Thyroid gland (tissue), 4 donors: Measurements from ENCODE around the gene PLD6. TPM values are rescaled to one million over a fixed set of nuclear protein-coding genes. Genes with fewer than 3 reads are reported as not detected.
"Not testable (repeated sequence)": the region's sequence is repeated elsewhere in the genome, so short reads cannot be mapped to it uniquely, and the experiment has no call there.

Source experiments
- DNase-seq, 2 donors: peaks; one replicate each; pipeline ENCODE4 v3.0.0-alpha.2; 2019
- H3K27ac ChIP-seq, 3 donors: fragments of 200-600 bp; sonication (generic); 1 replicate in 2 of 3; 2 replicates in 1 of 3; pipeline ENCODE4 v1.5.1; 2016 to 2019; ENCODE audit warnings: mild to moderate bottlenecking in 1 of 3, moderate library complexity in 1 of 3
- H3K27me3 ChIP-seq: fragments of 200-600 bp; sonication (generic); one replicate; pipeline ENCODE4 v1.5.1; 2019
- H3K36me3 ChIP-seq, 2 donors: fragments of 200-600 bp; sonication (generic); one replicate each; pipeline ENCODE4 v1.5.1; 2016 to 2019
- H3K4me1 ChIP-seq, 2 donors: fragments of 200-600 bp; sonication (generic); one replicate each; pipeline ENCODE4 v1.5.1; 2017 to 2019
- H3K4me3 ChIP-seq, 3 donors: fragments of 200-600 bp; sonication (generic); replicated peaks in 1 of 3; 1 replicate in 2 of 3; 2 replicates in 1 of 3; pipeline ENCODE4 v1.5.1; 2016; ENCODE audit warnings: mild to moderate bottlenecking in 1 of 3
- H3K9me3 ChIP-seq: fragments of 200-600 bp; sonication (generic); one replicate; pipeline ENCODE4 v1.5.1; 2017
- POLR2A ChIP-seq, 2 donors: fragments of 450-650 bp; IDR thresholded peaks; one replicate each; pipeline ENCODE4 v1.6.1; 2017; ENCODE audit warnings: antibody characterized with exemption in 2 of 2, mild to moderate bottlenecking in 2 of 2, moderate library complexity in 1 of 2
- WGBS, 2 donors: methylation state at CpG; one replicate each; pipeline ENCODE4 v1.1.5; 2017; 5-methylcytosine and 5-hydroxymethylcytosine counted together
- intact Hi-C: fragments of 100-400 bp; cut with DNase I; formaldehyde crosslinking; loops from one replicate; pipeline ENCODE4 v1.15.1; 2023
- total RNA-seq, 4 donors: library from RNA; depleted of rRNA; stranded (reverse); fragments of >200 nt; gene quantifications; one replicate each; pipeline ENCODE4 v1.2.3, GENCODE V29; 2016
- TF ChIP-seq, protein P1 (sequence below), 6 experiments: fragments of 200-600 bp in 3 of 6; fragments of 450-650 bp in 3 of 6; sonication (generic) in 3 of 6; IDR thresholded peaks; one replicate each; pipeline ENCODE4 v1.5.1; 2016 to 2019; ENCODE audit warnings: antibody characterized with exemption in 6 of 6, mild to moderate bottlenecking in 2 of 6, inconsistent platforms in 1 of 6, moderate library complexity in 1 of 6

The PLD6 gene
- total RNA-seq, 4 donors from 2014 or later, result 1.3 to 3.2 (median 2.5) TPM

DNA sequence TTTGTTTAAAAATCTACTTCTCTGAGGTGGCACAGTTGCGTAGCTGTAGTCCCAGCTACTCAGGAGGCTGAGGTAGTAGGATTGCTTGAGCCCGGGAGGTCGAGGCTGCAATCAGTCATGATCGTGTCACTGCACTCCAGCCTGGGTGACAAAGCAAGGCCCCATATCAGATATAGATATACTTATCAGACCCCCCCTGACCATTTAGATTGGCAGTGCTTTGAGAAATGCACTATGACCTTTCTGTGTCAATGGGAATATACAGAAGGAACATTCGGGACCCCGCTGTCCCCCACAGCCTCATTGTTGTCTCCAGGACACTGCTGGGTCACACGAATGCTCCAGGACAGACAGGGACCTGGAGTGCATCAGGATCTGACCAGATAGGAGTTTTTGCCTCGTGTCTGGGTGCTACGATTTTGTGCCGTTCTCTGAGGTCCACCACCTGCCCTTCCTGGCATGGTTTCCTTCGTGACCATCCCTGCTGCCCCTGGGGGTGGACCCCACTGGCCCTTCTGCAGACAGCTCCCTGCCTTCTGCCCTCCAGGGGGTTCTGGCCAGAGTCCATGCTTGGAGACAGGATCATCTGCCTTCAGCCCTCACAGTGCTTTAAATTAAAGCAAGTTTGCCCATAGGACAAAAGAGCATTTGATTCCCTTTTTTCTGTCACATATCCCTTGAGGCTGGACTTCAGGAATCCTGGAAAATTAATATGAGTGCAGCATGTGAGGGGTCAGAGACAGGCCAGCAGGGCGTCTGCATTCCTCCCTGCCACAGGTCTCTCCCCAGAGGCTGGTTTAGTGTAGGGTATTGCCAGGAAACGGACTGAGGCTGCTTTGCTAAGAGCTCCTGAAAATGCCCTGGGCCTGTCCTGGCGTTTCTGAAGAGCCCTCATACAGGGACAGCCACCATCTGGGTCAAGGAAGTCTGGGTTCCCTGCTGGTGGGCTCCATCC, 19.3 kb downstream of the PLD6 start:
- Histone ChIP-seq H3K9me3 (no peaks in the 10 kb centered on the region), H3K4me3 (no peak overlapping the region), H3K27ac (peak overlapping the region; percentile 51 to 81 (median 78)), H3K27me3 (no peaks in the 10 kb centered on the region), H3K4me1 (peaks cover 39 to 59% of the 10 kb centered on the region in 2 donors), H3K36me3 (peaks cover 6 to 11% of the 10 kb centered on the region in 2 donors)
- intact Hi-C loops, result no loop called here
- TF ChIP-seq POLR2A (IDR thresholded peaks at IDR 0.05), result no peak
- 48 to 51% methylated on average over 13 to 14 of the region's 14 CpGs for WGBS, 2 donors
- peak in 1 of 2 donors; percentile 29 for DNase-seq

DNA sequence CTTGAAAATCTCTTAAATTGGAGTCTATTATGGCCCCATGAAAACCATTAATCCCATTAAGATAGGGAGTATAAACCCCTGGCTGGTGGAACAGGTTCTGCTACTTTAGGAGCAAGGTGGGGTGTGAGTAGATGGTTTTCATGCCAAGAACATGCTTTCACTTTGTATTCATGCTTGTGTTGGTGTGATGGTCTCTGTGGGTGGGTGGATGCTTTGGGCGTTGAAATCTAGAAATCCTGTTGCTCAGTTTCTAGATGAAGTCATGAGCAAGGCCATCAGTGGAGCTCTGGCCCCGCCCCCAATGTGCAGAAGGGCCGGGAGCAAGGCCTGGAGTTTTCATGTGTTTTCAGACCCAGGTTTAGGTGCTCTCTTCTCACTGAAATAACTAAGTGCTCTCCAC, 20.1 kb downstream of the PLD6 start:
- Histone ChIP-seq H3K27ac (peak overlapping the region; percentile 51 to 81 (median 78)), H3K4me3 (no peak overlapping the region), H3K4me1 (peaks cover 40 to 55% of the 10 kb centered on the region in 2 donors), H3K9me3 (no peaks in the 10 kb centered on the region), H3K27me3 (no peaks in the 10 kb centered on the region), H3K36me3 (peaks cover 10 to 12% of the 10 kb centered on the region in 2 donors)
- no peak for TF ChIP-seq POLR2A (IDR thresholded peaks at IDR 0.05)
- TF ChIP-seq, protein P1, sequence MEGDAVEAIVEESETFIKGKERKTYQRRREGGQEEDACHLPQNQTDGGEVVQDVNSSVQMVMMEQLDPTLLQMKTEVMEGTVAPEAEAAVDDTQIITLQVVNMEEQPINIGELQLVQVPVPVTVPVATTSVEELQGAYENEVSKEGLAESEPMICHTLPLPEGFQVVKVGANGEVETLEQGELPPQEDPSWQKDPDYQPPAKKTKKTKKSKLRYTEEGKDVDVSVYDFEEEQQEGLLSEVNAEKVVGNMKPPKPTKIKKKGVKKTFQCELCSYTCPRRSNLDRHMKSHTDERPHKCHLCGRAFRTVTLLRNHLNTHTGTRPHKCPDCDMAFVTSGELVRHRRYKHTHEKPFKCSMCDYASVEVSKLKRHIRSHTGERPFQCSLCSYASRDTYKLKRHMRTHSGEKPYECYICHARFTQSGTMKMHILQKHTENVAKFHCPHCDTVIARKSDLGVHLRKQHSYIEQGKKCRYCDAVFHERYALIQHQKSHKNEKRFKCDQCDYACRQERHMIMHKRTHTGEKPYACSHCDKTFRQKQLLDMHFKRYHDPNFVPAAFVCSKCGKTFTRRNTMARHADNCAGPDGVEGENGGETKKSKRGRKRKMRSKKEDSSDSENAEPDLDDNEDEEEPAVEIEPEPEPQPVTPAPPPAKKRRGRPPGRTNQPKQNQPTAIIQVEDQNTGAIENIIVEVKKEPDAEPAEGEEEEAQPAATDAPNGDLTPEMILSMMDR (IDR thresholded peaks at IDR 0.05), result no peak
- intact Hi-C loops, result no loop called here
- WGBS, 2 donors, result 11 to 26% methylated on average over 3 of the region's 3 CpGs
- DNase-seq, result peak; percentile 84 to 86

GRCh38 chr17:17184985-17185757, 21.0 kb downstream of the PLD6 start:
- intact Hi-C loops, H3K27me3 ChIP-seq, H3K4me3 ChIP-seq, H3K9me3 ChIP-seq, DNase-seq: not testable (repeated sequence)
- Histone ChIP-seq H3K4me1 (peaks cover 40 to 55% of the 10 kb centered on the region in 2 donors), H3K36me3 (peaks cover 18 to 21% of the 10 kb centered on the region in 2 donors), H3K27ac (peak overlapping the region in 2 of 3 donors; percentile 49 to 78)
- 70 to 77% methylated on average over 13 of the region's 13 CpGs for WGBS, 2 donors

DNA sequence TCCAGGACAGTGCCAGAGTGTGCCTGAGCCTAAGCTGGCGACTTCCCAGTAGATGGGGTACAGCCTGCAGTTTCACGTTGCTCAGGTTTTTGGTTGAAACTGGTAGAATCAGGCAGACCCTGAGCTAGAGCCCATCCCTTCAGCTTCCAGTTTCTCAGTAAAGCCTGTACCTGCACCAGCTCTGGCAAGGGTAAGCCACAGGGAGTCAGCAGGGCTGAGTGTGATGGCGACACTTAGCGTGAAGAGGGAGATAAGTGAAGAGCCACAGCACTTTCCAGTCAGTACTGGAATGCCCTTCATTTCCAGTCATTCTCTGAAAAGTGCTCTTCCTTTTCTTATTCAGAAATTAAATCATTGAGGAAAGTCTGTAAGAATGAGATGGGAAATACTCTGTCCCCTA, 22.4 kb downstream of the PLD6 start:
- DNase-seq, result no peak
- Histone ChIP-seq H3K4me3 (no peak overlapping the region), H3K9me3 (no peaks in the 10 kb centered on the region), H3K36me3 (peaks cover 29 to 33% of the 10 kb centered on the region in 2 donors), H3K27me3 (no peaks in the 10 kb centered on the region), H3K4me1 (peaks cover 40 to 55% of the 10 kb centered on the region in 2 donors), H3K27ac (no peak overlapping the region)
- 94 to 98% methylated on average over 4 of the region's 4 CpGs for WGBS, 2 donors
- TF ChIP-seq POLR2A (IDR thresholded peaks at IDR 0.05), result no peak
- TF ChIP-seq, protein P1 (IDR thresholded peaks at IDR 0.05), result no peak
- intact Hi-C loops, result no loop called here

GRCh38 chr17:17182598-17183136, 23.5 kb downstream of the PLD6 start:
- Histone ChIP-seq H3K36me3 (peaks cover 36 to 44% of the 10 kb centered on the region in 2 donors), H3K4me3 (no peak overlapping the region), H3K9me3 (no peaks in the 10 kb centered on the region), H3K27ac (peak overlapping the region in 2 of 3 donors; percentile 56 to 61), H3K4me1 (peaks cover 37 to 51% of the 10 kb centered on the region in 2 donors), H3K27me3 (no peaks in the 10 kb centered on the region)
- TF ChIP-seq POLR2A (IDR thresholded peaks at IDR 0.05), result no peak
- DNase-seq, result no peak
- intact Hi-C loops, result no loop called here
- WGBS, 2 donors, result 75 to 89% methylated on average over 1 to 6 of the region's 6 CpGs
